ENCODE measurements around the gene ZNF568.

Gene ZNF568

DNA sequence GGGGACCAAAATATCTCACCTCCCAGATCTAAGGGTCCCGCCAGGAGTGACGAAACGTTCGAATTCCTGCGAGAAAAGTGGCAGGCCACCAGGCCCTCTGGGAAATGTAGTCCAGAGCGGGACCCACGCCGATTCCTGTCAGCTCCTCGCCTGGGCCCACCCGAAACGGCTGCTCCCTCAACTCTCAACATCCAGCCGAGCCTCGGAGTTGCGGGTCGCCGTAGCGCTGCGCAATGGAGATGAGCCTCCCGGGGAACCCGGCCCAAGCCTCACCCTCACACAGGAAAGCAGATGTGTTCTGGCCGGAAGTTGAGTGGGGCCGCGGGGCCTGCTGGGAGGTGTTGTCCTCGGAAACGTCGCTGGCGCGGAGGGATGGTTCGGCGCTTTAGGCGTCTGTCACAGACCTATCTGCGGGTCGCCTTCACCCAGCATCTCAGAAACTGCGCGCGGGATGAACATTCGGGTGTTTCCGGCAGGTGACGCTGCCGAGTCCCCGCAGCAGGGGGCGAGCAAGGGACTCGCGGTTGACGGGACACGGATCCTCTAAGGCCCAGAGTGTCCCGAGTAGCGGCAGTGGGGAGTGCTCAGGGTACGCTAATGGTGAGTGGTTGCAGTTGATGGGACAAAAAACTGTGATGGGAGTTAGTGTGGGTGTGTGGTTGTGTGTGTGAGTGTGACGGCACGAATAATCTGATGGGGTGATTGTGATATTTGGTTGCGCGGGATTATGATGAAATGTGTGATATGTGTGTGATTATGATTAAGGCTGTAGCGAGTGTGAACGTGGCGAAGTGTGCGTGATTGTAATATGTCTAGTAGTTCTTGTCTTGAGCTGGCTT, at the start of gene ZNF568, which contains the start of gene ZNF829:
Gene ZNF568, plus strand, starts transcription at position 341 of the 839 bp plus-strand sequence. CDS start 6,439 bp downstream, outside the sequence.
Gene ZNF829, minus strand, starts transcription at position 300 of the 839 bp plus-strand sequence. CDS start 1,124 bp downstream, outside the sequence.
- peaks cover 6% of the 10 kb centered on the region for H3K36me3 ChIP-seq (ENCODE audit: control insufficient read depth, insufficient read depth, low read length)

DNA sequence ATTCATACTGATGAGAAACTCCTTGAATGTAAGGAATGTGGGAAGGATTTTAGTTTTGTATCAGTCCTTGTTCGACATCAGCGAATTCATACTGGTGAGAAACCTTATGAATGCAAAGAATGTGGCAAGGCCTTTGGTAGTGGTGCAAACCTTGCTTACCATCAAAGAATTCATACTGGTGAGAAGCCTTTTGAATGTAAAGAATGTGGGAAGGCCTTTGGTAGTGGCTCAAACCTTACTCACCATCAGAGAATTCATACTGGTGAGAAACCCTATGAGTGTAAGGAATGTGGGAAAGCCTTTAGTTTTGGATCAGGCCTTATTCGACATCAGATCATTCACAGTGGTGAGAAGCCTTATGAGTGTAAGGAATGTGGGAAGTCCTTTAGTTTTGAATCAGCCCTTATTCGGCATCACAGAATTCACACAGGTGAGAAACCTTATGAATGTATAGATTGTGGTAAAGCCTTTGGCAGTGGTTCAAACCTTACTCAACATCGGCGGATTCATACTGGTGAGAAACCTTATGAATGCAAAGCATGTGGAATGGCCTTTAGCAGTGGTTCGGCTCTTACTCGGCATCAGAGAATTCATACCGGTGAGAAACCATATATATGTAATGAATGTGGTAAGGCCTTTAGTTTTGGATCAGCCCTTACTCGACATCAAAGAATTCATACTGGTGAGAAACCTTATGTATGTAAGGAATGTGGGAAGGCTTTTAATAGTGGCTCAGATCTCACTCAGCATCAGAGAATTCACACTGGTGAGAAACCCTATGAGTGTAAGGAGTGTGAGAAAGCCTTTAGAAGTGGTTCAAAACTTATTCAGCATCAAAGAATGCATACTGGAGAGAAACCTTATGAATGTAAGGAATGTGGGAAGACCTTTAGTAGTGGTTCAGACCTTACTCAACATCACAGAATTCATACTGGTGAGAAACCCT, 38.9 kb upstream of the ZNF568 start:
- Histone ChIP-seq H3K27ac (ENCODE audit: low read depth, low read length) (no peak overlapping the region), H3K27me3 (ENCODE audit: control insufficient read depth, insufficient read depth, low read length) (no peaks in the 10 kb centered on the region), H3K9ac (ENCODE audit: low read length) (no peak overlapping the region), H3K36me3 (ENCODE audit: control insufficient read depth, insufficient read depth, low read length) (peaks cover 34% of the 10 kb centered on the region), H3K4me3 (ENCODE audit: low read length) (peak overlapping the region; percentile 11), H3K4me1 (ENCODE audit: control insufficient read depth, insufficient read depth, low read length) (no peaks in the 10 kb centered on the region)

More for the DNA sequence above, at the start of gene ZNF568, which contains the start of gene ZNF829:
- Histone ChIP-seq H3K4me1 (ENCODE audit: control insufficient read depth, insufficient read depth, low read length) (peaks cover 3% of the 10 kb centered on the region), H3K27ac (ENCODE audit: low read depth, low read length) (peak within 1 kb of the TSS; percentile 96), H3K9ac (ENCODE audit: low read length) (peak within 1 kb of the TSS; percentile 67), H3K27me3 (ENCODE audit: control insufficient read depth, insufficient read depth, low read length) (no peaks in the 10 kb centered on the region), H3K4me3 (ENCODE audit: low read length) (peak within 1 kb of the TSS; percentile 87)

DNA sequence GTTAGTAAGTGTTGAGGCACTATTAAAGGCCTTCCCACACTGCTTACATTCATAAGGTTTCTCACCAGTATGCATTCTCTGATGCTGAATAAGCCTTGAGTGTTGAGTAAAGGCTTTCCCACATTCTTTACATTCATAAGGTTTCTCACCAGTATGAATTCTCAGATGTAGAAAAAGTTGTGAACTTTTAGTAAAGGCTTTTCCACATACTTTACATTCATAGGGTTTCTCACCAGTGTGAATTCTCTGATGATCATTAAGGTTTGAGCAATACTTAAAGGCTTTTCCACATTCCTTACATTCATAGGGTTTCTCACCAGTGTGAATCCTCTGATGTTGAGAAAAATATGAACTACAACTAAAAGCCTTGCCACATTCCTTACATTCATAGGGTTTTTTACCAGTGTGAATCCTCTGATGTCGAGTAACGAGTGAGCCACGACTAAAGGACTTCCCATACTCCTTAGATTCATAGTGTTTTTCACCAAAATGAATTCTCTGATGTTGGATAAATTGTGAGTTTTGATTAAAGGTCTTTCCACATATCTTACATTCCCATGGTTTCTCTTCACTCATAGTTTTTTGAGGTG, 24.3 kb upstream of the ZNF568 start:
- peaks cover 38% of the 10 kb centered on the region for H3K36me3 ChIP-seq (ENCODE audit: control insufficient read depth, insufficient read depth, low read length)
- no peak overlapping the region for H3K27ac ChIP-seq (ENCODE audit: low read depth, low read length)
- H3K4me3 ChIP-seq (ENCODE audit: low read length), result no peak overlapping the region
- H3K27me3 ChIP-seq (ENCODE audit: control insufficient read depth, insufficient read depth, low read length), result no peaks in the 10 kb centered on the region
- no peak overlapping the region for H3K9ac ChIP-seq (ENCODE audit: low read length)
- no peaks in the 10 kb centered on the region for H3K4me1 ChIP-seq (ENCODE audit: control insufficient read depth, insufficient read depth, low read length)

DNA sequence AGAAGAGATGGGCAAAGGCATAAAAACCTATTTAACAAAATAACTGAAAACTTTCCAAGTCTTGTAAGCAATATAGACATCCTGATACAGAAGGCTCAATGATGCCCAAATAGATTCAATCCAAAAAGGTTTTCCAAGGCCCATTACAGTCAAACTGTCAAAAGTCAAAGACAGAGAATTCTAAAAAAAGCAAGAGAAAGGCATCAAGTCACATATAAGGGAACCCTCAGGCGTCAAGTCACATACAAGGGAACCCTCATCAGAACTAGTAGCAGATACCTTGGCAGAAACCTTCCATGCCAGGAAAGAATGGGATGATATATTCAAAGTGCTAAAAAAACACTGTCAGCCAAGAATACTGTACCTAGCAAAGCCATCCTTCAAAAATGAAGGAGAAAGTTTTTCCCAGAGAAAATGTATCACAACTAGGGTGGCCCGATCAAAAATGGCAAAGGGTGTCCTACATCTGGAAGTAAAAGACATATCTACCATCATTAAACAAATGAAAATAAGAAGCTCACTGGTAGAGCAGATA, 21.2 kb upstream of the ZNF568 start:
- Histone ChIP-seq H3K9ac (ENCODE audit: low read length) (no peak overlapping the region), H3K27me3 (ENCODE audit: control insufficient read depth, insufficient read depth, low read length) (no peaks in the 10 kb centered on the region), H3K27ac (ENCODE audit: low read depth, low read length) (no peak overlapping the region), H3K36me3 (ENCODE audit: control insufficient read depth, insufficient read depth, low read length) (peaks cover 37% of the 10 kb centered on the region), H3K4me1 (ENCODE audit: control insufficient read depth, insufficient read depth, low read length) (no peaks in the 10 kb centered on the region), H3K4me3 (ENCODE audit: low read length) (peak overlapping the region; percentile 24)

DNA sequence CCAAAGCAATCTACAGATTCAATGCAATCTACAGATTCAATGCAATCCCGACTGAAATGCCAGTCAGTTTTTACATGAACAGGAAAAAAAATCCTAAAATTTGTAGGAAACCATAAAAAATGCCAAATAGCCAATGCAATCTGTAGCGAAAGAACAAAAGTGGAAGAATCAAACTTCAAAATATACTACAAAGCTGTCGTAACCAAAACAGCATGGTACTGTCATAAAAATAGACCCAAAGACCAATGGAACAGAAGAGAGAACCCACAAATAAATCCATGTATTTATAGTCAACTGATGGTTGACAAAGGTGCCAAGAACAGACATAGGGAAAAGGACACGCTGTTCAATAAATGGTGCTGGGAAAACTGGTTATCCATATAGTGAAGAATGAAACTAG, 17.7 kb upstream of the ZNF568 start:
- H3K36me3 ChIP-seq (ENCODE audit: control insufficient read depth, insufficient read depth, low read length), result peaks cover 15% of the 10 kb centered on the region
- no peak overlapping the region for H3K9ac ChIP-seq (ENCODE audit: low read length)
- H3K4me1 ChIP-seq (ENCODE audit: control insufficient read depth, insufficient read depth, low read length), result no peaks in the 10 kb centered on the region
- H3K27me3 ChIP-seq (ENCODE audit: control insufficient read depth, insufficient read depth, low read length), result no peaks in the 10 kb centered on the region
- H3K27ac ChIP-seq (ENCODE audit: low read depth, low read length), result no peak overlapping the region
- H3K4me3 ChIP-seq (ENCODE audit: low read length), result no peak overlapping the region

DNA sequence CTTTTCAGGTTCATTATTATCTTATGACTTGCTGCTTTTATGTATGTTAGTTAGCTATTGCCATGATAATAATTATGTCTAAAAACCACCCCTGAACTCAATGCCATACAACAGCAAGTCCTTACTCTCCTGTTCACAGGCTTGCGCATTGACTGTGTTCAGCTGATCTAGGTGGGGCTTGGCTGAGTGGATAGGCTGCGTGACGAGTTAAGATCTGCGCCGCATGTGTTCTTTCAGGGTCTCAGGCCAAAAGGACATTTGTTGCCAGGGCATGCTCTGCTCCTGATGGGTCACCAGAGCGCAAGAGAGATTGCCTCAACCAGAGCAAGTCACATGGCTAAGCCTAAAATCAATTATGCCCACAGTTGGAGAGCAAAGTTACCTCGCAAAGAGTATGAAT, 859 bp downstream of the ZNF568 start:
- Histone ChIP-seq H3K27me3 (ENCODE audit: control insufficient read depth, insufficient read depth, low read length) (no peaks in the 10 kb centered on the region), H3K9ac (ENCODE audit: low read length) (no peak overlapping the region), H3K36me3 (ENCODE audit: control insufficient read depth, insufficient read depth, low read length) (peaks cover 6% of the 10 kb centered on the region), H3K27ac (ENCODE audit: low read depth, low read length) (peak overlapping the region; percentile 96), H3K4me1 (ENCODE audit: control insufficient read depth, insufficient read depth, low read length) (peaks cover 3% of the 10 kb centered on the region), H3K4me3 (ENCODE audit: low read length) (peak overlapping the region; percentile 87)

DNA sequence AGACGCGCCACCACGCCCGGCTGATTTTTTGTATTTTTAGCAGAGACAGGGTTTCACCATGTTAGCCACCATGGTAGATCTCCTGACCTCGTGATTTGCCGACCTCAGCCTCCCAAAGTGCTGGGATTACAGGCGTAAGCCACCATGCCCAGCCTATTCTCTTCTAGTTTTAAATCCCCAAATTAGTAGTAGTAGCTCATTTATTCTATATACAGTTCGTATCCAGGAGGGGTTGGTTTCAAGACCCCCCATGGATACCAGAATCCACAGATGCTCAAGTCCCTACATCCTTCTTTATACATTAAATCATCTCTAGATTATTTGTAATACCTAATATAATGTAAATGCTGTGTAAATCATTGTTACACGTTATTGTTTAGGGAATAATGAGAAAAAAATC, 2.0 kb downstream of the ZNF568 start:
- no peak overlapping the region for H3K27ac ChIP-seq (ENCODE audit: low read depth, low read length)
- peaks cover 9% of the 10 kb centered on the region for H3K36me3 ChIP-seq (ENCODE audit: control insufficient read depth, insufficient read depth, low read length)
- H3K4me3 ChIP-seq (ENCODE audit: low read length), result no peak overlapping the region
- no peaks in the 10 kb centered on the region for H3K27me3 ChIP-seq (ENCODE audit: control insufficient read depth, insufficient read depth, low read length)
- H3K4me1 ChIP-seq (ENCODE audit: control insufficient read depth, insufficient read depth, low read length), result peaks cover 3% of the 10 kb centered on the region
- H3K9ac ChIP-seq (ENCODE audit: low read length), result no peak overlapping the region

DNA sequence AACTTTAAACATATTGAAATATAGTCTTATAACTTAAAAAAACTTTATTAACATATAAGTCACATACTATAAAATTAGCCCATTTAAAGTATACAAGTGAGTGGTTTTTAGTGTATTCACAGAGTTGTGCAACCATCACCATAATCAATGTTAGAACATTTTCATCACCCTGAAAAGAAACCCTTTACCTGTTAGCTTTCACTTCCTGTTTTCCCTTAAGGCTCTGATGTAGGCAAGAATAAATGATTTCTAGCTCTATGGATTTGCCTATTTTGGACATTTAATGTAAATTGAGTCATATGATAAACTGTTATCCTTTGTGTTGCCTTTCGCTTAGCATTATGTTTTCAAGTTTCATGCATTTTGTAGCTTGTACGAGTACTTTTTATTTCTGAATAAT, 15.6 kb downstream of the ZNF568 start:
- no peak overlapping the region for H3K27ac ChIP-seq (ENCODE audit: low read depth, low read length)
- no peak overlapping the region for H3K9ac ChIP-seq (ENCODE audit: low read length)
- H3K36me3 ChIP-seq (ENCODE audit: control insufficient read depth, insufficient read depth, low read length), result peaks cover 12% of the 10 kb centered on the region
- H3K27me3 ChIP-seq (ENCODE audit: control insufficient read depth, insufficient read depth, low read length), result no peaks in the 10 kb centered on the region
- no peak overlapping the region for H3K4me3 ChIP-seq (ENCODE audit: low read length)
- H3K4me1 ChIP-seq (ENCODE audit: control insufficient read depth, insufficient read depth, low read length), result no peaks in the 10 kb centered on the region

DNA sequence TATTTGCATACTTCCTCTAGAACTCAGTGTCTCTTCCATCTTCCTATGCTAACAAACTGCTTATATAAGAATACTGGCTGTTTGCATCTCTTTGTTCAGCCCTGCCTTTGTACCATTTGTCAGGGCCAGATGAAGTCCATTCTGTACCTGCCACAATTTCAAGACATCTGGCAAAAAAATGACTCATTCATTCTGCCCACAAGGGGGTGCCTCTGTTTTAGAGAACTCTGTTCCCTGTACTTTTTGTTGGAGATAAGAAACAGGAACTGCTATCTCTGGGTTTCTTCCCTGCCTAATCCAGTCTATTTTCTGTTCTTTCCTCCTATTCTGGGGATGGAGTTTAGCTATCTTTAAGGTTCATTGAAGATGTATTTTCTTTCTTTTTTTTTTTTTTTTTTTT, 23.0 kb downstream of the ZNF568 start:
- no peak overlapping the region for H3K9ac ChIP-seq (ENCODE audit: low read length)
- H3K36me3 ChIP-seq (ENCODE audit: control insufficient read depth, insufficient read depth, low read length), result peaks cover 24% of the 10 kb centered on the region
- H3K4me3 ChIP-seq (ENCODE audit: low read length), result no peak overlapping the region
- H3K27me3 ChIP-seq (ENCODE audit: control insufficient read depth, insufficient read depth, low read length), result no peaks in the 10 kb centered on the region
- H3K4me1 ChIP-seq (ENCODE audit: control insufficient read depth, insufficient read depth, low read length), result no peaks in the 10 kb centered on the region
- no peak overlapping the region for H3K27ac ChIP-seq (ENCODE audit: low read depth, low read length)

DNA sequence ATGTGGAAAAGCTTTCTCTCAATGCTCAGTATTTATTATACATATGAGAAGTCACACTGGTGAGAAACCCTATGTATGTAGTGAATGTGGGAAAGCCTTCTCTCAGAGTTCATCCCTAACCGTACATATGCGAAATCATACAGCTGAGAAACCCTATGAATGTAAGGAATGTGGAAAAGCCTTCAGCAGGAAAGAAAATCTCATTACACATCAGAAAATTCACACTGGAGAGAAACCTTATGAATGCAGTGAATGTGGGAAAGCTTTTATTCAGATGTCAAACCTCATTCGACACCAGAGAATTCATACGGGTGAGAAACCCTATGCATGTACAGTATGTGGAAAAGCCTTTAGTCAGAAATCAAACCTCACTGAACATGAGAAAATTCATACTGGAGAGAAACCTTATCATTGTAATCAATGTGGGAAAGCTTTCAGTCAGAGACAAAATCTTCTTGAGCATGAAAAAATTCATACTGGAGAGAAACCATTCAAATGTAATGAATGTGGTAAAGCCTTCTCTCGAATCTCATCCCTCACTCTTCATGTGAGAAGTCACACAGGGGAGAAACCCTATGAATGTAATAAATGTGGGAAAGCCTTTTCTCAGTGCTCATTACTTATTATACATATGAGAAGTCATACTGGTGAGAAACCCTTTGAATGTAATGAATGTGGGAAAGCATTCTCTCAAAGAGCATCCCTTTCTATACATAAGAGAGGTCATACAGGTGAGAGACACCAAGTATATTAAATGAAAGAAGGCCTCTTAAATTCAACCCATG, 34.4 kb downstream of the ZNF568 start:
- peaks cover 24% of the 10 kb centered on the region for H3K36me3 ChIP-seq (ENCODE audit: control insufficient read depth, insufficient read depth, low read length)
- no peak overlapping the region for H3K4me3 ChIP-seq (ENCODE audit: low read length)
- no peaks in the 10 kb centered on the region for H3K27me3 ChIP-seq (ENCODE audit: control insufficient read depth, insufficient read depth, low read length)
- H3K4me1 ChIP-seq (ENCODE audit: control insufficient read depth, insufficient read depth, low read length), result no peaks in the 10 kb centered on the region
- no peak overlapping the region for H3K9ac ChIP-seq (ENCODE audit: low read length)
- no peak overlapping the region for H3K27ac ChIP-seq (ENCODE audit: low read depth, low read length)

DNA sequence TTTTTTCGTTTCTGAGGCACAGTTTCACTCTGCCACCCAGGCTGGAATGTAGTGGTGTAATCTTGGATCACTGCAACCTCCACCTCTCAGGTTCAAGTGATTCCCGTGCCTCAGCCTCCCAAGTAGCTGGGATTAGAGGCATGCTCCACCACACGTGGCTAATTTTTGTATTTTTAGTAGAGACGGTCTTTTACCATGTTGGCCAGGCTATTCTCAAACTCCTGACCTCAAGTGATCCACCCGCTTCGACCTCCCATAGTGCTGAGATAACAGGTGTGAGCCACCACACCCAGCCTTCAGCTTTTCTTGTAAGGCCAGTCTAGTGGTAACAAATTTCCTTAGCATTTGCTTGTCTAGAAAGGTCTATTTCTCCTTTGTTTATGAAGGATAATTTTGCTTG, 46.2 kb downstream of the ZNF568 start:
- Histone ChIP-seq H3K4me3 (ENCODE audit: low read length) (no peak overlapping the region), H3K27me3 (ENCODE audit: control insufficient read depth, insufficient read depth, low read length) (no peaks in the 10 kb centered on the region), H3K27ac (ENCODE audit: low read depth, low read length) (no peak overlapping the region), H3K9ac (ENCODE audit: low read length) (no peak overlapping the region), H3K36me3 (ENCODE audit: control insufficient read depth, insufficient read depth, low read length) (no peaks in the 10 kb centered on the region), H3K4me1 (ENCODE audit: control insufficient read depth, insufficient read depth, low read length) (no peaks in the 10 kb centered on the region)
